ENCODE results near the gene PDYN.
A peak's percentile ranks its signal among the peaks of the same experiment; 100 is the strongest.

The PDYN gene

DNA sequence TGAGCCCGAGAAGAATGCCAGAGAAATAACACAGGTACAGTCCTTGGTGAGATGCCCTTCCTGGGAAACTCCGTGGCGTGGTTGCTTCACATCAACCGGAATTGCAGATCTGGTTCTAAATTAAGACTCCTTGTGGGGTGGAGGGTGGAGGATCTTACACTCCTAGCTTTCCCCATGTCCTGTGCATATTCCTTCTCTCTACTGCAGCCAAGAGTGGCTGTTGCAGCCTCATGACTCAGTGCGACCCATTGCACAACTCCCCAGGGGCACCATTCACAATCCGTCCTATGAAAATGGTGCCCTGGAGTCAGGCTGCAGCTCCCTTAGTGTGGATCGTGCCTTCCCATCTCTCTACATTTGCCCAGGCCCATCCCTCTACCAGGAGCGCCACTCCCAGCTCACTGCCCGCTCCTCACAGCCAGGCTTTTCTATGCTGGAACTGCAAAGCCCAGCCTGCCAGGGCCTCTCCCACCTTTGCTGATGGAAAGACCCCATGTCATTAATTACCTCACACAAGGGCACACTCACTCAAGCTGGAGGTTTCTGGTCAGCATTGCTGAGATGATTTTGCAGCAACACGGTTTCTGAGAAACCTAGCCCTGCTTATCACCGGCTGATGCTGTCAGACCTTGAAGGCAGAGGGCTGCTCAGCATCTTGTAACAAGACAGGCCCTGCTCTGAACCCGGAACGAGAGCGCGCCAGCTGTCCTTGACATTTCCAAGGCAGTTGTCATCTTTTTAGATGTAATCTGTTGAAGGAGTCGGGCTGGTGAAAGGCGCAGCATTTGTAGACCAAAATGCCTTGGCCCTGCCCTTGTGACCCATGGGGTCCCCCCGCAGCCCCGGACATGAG is 58.9 kb downstream of the PDYN start:
- peak; percentile 89 for DNase-seq (ENCODE audit: low read depth)

- peak; percentile 94 for DNase-seq (ENCODE audit: low read depth)
These were observed 59.7 kb downstream of the PDYN start for GRCh38 chr20:1934156-1934555.

- DNase-seq (ENCODE audit: low read depth) = peak; percentile 65
These were observed 60.4 kb downstream of the PDYN start for GRCh38 chr20:1933465-1933870.

DNA sequence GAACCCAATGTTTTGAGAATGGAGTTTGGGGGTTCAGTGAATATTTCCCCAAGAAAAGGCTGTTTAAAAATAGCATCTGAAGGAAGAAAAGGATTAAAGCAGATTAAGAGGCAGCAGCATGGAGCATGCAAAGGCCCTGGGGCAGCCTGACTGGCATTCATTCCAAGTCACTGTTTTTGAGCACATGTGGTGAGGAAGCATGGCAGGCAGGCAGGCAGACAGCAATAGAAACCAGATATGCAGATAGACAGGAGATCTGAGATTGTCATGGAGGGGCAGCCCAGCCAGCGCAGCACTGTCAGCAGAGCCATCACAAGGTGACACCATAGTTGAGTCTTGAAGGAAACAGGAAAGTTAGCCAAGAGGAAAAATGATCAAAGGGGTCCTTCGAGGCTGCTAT is 60.9 kb downstream of the PDYN start:
- no peak for DNase-seq (ENCODE audit: low read depth)

DNA sequence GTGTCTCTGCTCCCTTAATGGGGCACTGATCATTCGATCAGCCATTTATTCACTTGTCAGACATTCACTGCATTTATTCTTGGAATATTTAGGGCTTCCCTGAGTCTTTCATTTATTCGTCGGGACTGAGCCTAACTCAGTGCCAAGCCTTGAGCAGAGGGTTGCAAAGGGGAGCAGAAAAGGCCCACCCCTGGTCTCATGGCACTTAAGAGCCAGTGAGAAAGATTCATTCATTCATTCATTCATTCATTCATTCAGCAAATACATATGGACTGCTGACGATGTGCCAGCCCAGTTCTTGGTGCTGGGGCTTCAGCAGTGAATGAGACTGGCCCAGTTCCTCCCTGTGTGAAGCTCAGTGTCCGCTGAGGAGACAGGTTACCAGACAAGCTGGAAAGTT is 62.0 kb downstream of the PDYN start:
- no peak for DNase-seq (ENCODE audit: low read depth)

- no peak for DNase-seq (ENCODE audit: low read depth)
These were observed 63.7 kb downstream of the PDYN start for GRCh38 chr20:1930165-1930564.

- DNase-seq (ENCODE audit: low read depth) = no peak
These were observed 64.4 kb downstream of the PDYN start for GRCh38 chr20:1929460-1929859.

DNA sequence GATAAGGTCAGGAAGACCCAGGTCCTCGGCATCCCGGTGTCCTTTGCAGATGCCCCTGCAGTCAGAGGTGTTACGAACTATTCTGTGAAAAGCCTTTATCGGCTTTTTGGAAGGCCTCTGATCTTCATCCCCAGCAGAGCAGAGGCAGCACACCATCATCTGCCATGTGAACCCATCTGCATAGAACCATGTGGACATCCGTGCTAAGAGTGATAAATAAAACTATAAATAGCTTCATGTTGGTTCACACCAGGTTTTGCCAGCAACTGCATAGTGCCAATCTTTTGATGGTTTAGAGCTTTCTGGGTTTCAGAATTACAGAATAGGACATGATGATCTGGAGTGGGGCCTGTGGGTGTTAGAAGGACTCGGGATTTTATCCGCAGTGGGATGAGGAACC is 65.1 kb downstream of the PDYN start:
- no peak for DNase-seq (ENCODE audit: low read depth)

Measured in stromal cell of bone marrow (primary cell).